ENCODE measurements around the gene ADK.

ADK gene

GRCh38 chr10:74255214-74255613, 104.2 kb downstream of the ADK start:
- H3K9me2 ChIP-seq (replicated peaks; ENCODE audit: low read depth, low read length): no peaks in the 10 kb centered on the region
- H3F3A ChIP-seq (ENCODE audit: low read depth): no peaks in the 10 kb centered on the region
- no peaks in the 10 kb centered on the region for H3K79me2 ChIP-seq (ENCODE audit: insufficient read depth, low read length)
- no peaks in the 10 kb centered on the region for H4K20me1 ChIP-seq (ENCODE audit: insufficient read depth, low read length, poor library complexity, severe bottlenecking)
- no peak overlapping the region for H3K4me3 ChIP-seq (ENCODE audit: low read length, poor library complexity, severe bottlenecking)
- H2AFZ ChIP-seq (ENCODE audit: low read length): no peak overlapping the region
- H3K4me1 ChIP-seq (ENCODE audit: insufficient read depth, low read length, poor library complexity, severe bottlenecking): peaks cover 9% of the 10 kb centered on the region
- no peak for TF ChIP-seq EZH2phosphoT487 (IDR thresholded peaks at IDR 0.05; ENCODE audit: borderline replicate concordance)
- H3K9me3 ChIP-seq (ENCODE audit: insufficient read depth, low read depth, low read length): no peaks in the 10 kb centered on the region
- no peaks in the 10 kb centered on the region for H3K36me3 ChIP-seq (ENCODE audit: insufficient read depth, low read length)
- no peak overlapping the region for H3K4me2 ChIP-seq (ENCODE audit: low read depth, low read length, poor library complexity, severe bottlenecking)
- no peak overlapping the region for H3K9ac ChIP-seq (ENCODE audit: low read depth, low read length, poor library complexity, severe bottlenecking)
- H3K27me3 ChIP-seq (ENCODE audit: insufficient read depth, low read length, poor library complexity, severe bottlenecking): no peaks in the 10 kb centered on the region

- Histone ChIP-seq H3K27me3 (ENCODE audit: insufficient read depth, low read length, poor library complexity, severe bottlenecking) (no peaks in the 10 kb centered on the region), H3K4me3 (ENCODE audit: low read length, poor library complexity, severe bottlenecking) (no peak overlapping the region), H4K20me1 (ENCODE audit: insufficient read depth, low read length, poor library complexity, severe bottlenecking) (no peaks in the 10 kb centered on the region), H3K4me1 (ENCODE audit: insufficient read depth, low read length, poor library complexity, severe bottlenecking) (peaks cover 9% of the 10 kb centered on the region), H3K9ac (ENCODE audit: low read depth, low read length, poor library complexity, severe bottlenecking) (no peak overlapping the region), H3K79me2 (ENCODE audit: insufficient read depth, low read length) (no peaks in the 10 kb centered on the region), H3K9me3 (ENCODE audit: insufficient read depth, low read depth, low read length) (no peaks in the 10 kb centered on the region), H3F3A (ENCODE audit: low read depth) (no peaks in the 10 kb centered on the region), H2AFZ (ENCODE audit: low read length) (no peak overlapping the region), H3K9me2 (replicated peaks; ENCODE audit: low read depth, low read length) (no peaks in the 10 kb centered on the region), H3K36me3 (ENCODE audit: insufficient read depth, low read length) (no peaks in the 10 kb centered on the region), H3K4me2 (ENCODE audit: low read depth, low read length, poor library complexity, severe bottlenecking) (no peak overlapping the region)
- no peak for TF ChIP-seq EZH2phosphoT487 (IDR thresholded peaks at IDR 0.05; ENCODE audit: borderline replicate concordance)
- TF ChIP-seq CTCF (conservative IDR thresholded peaks at IDR 0.05; ENCODE audit: low read length): no peak
These were observed 104.9 kb downstream of the ADK start for GRCh38 chr10:74255888-74256357.

GRCh38 chr10:74262856-74263255, 111.8 kb downstream of the ADK start:
- H3K27me3 ChIP-seq (ENCODE audit: insufficient read depth, low read length, poor library complexity, severe bottlenecking): no peaks in the 10 kb centered on the region
- TF ChIP-seq EZH2phosphoT487 (IDR thresholded peaks at IDR 0.05; ENCODE audit: borderline replicate concordance) (no peak), CTCF (conservative IDR thresholded peaks at IDR 0.05; ENCODE audit: low read length) (no peak)
- no peaks in the 10 kb centered on the region for H3K9me2 ChIP-seq (replicated peaks; ENCODE audit: low read depth, low read length)
- no peaks in the 10 kb centered on the region for H3K36me3 ChIP-seq (ENCODE audit: insufficient read depth, low read length)
- H3K79me2 ChIP-seq (ENCODE audit: insufficient read depth, low read length): 0 out of 2 replicates have a peak, but pooled peaks cover 10% of the 10 kb centered on the region
- no peak overlapping the region for H2AFZ ChIP-seq (ENCODE audit: low read length)
- H3K4me2 ChIP-seq (ENCODE audit: low read depth, low read length, poor library complexity, severe bottlenecking): no peak overlapping the region
- H3K4me3 ChIP-seq (ENCODE audit: low read length, poor library complexity, severe bottlenecking): no peak overlapping the region
- H3K9ac ChIP-seq (ENCODE audit: low read depth, low read length, poor library complexity, severe bottlenecking): no peak overlapping the region
- no peaks in the 10 kb centered on the region for H3K9me3 ChIP-seq (ENCODE audit: insufficient read depth, low read depth, low read length)
- no peaks in the 10 kb centered on the region for H4K20me1 ChIP-seq (ENCODE audit: insufficient read depth, low read length, poor library complexity, severe bottlenecking)
- H3K4me1 ChIP-seq (ENCODE audit: insufficient read depth, low read length, poor library complexity, severe bottlenecking): peaks cover 5% of the 10 kb centered on the region
- H3F3A ChIP-seq (ENCODE audit: low read depth): no peaks in the 10 kb centered on the region

GRCh38 chr10:74263996-74264395, 113.0 kb downstream of the ADK start:
- 0 out of 2 replicates have a peak, but pooled peaks cover 16% of the 10 kb centered on the region for H3K79me2 ChIP-seq (ENCODE audit: insufficient read depth, low read length)
- H4K20me1 ChIP-seq (ENCODE audit: insufficient read depth, low read length, poor library complexity, severe bottlenecking): no peaks in the 10 kb centered on the region
- H2AFZ ChIP-seq (ENCODE audit: low read length): no peak overlapping the region
- H3K36me3 ChIP-seq (ENCODE audit: insufficient read depth, low read length): no peaks in the 10 kb centered on the region
- no peaks in the 10 kb centered on the region for H3K9me2 ChIP-seq (replicated peaks; ENCODE audit: low read depth, low read length)
- H3F3A ChIP-seq (ENCODE audit: low read depth): no peaks in the 10 kb centered on the region
- no peaks in the 10 kb centered on the region for H3K27me3 ChIP-seq (ENCODE audit: insufficient read depth, low read length, poor library complexity, severe bottlenecking)
- H3K4me3 ChIP-seq (ENCODE audit: low read length, poor library complexity, severe bottlenecking): no peak overlapping the region
- no peak overlapping the region for H3K9ac ChIP-seq (ENCODE audit: low read depth, low read length, poor library complexity, severe bottlenecking)
- H3K9me3 ChIP-seq (ENCODE audit: insufficient read depth, low read depth, low read length): no peaks in the 10 kb centered on the region
- H3K4me1 ChIP-seq (ENCODE audit: insufficient read depth, low read length, poor library complexity, severe bottlenecking): peaks cover 5% of the 10 kb centered on the region
- no peak overlapping the region for H3K4me2 ChIP-seq (ENCODE audit: low read depth, low read length, poor library complexity, severe bottlenecking)
- TF ChIP-seq EZH2phosphoT487 (IDR thresholded peaks at IDR 0.05; ENCODE audit: borderline replicate concordance) (no peak), CTCF (conservative IDR thresholded peaks at IDR 0.05; ENCODE audit: low read length) (no peak)

All from Loucy (cell line).